Measurements from ENCODE around the gene HOXA11. TPM values are rescaled to one million over a fixed set of nuclear protein-coding genes. Genes with fewer than 3 reads are reported as not detected.

Gene HOXA11
- total RNA-seq, 1 experiment from 2014 or later, result not detected

- WGBS (ENCODE audit: extremely low coverage, insufficient read length, low lambda C conversion rate), result no CpG with 5 or more reads among the region's 82 CpGs
- Histone ChIP-seq H2BK15ac (ENCODE audit: low read depth, low read length) (no peak within 1 kb of the TSS), H4K8ac (replicated peaks; ENCODE audit: insufficient read length, low read depth, low read length) (no peak within 1 kb of the TSS), H3K56ac (ENCODE audit: insufficient read length, low read depth, low read length) (no peak within 1 kb of the TSS), H3K23me2 (ENCODE audit: insufficient read length, low read depth, low read length, poor library complexity, severe bottlenecking) (no peaks in the 10 kb centered on the region), H2BK20ac (ENCODE audit: low read depth, low read length, poor library complexity, severe bottlenecking) (no peak within 1 kb of the TSS), H3K18ac (ENCODE audit: insufficient read length, low read depth, low read length) (no peak within 1 kb of the TSS), H3K4me1 (ENCODE audit: insufficient read depth, low read length) (no peaks in the 10 kb centered on the region), H4K5ac (ENCODE audit: insufficient read length, low read depth, low read length) (no peak within 1 kb of the TSS), H4K91ac (ENCODE audit: insufficient read length, low read depth, low read length) (no peak within 1 kb of the TSS), H3K9me3 (ENCODE audit: control insufficient read depth, low read depth, low read length) (no peaks in the 10 kb centered on the region), H3K14ac (ENCODE audit: insufficient read depth, low read length) (no peak within 1 kb of the TSS), H3K4me2 (ENCODE audit: insufficient read depth, insufficient read length, low read length) (no peak within 1 kb of the TSS), H3K79me2 (ENCODE audit: insufficient read depth, low read length) (no peaks in the 10 kb centered on the region), H3T11ph (ENCODE audit: low read length) (no peak within 1 kb of the TSS), H3K79me1 (ENCODE audit: insufficient read depth, low read depth, low read length, poor library complexity, severe bottlenecking) (no peaks in the 10 kb centered on the region), H2BK5ac (ENCODE audit: insufficient read length, low read length) (no peak within 1 kb of the TSS), H3K27me3 (ENCODE audit: insufficient read depth, low read length) (peaks cover 97% of the 10 kb centered on the region), H2BK120ac (ENCODE audit: low read depth, low read length, poor library complexity, severe bottlenecking) (no peak within 1 kb of the TSS), H2BK12ac (ENCODE audit: insufficient read length, low read depth, low read length) (no peak within 1 kb of the TSS), H3K9ac (ENCODE audit: extremely low read depth, insufficient read length, low read length) (no peak within 1 kb of the TSS), H3K27ac (ENCODE audit: insufficient read length, low read depth, low read length) (no peak within 1 kb of the TSS), H4K20me1 (ENCODE audit: control insufficient read depth, insufficient read depth, insufficient read length) (no peaks in the 10 kb centered on the region), H3K4ac (ENCODE audit: low read depth, low read length) (no peak within 1 kb of the TSS), H2AK5ac (ENCODE audit: insufficient read length, low read length) (no peak within 1 kb of the TSS), H2AFZ (ENCODE audit: low read length) (no peak within 1 kb of the TSS), H3K23ac (ENCODE audit: insufficient read length, low read depth, low read length) (no peak within 1 kb of the TSS)
- no peak within 1 kb of the TSS for H3K27ac Mint-ChIP-seq
- TF ChIP-seq CTCF (conservative IDR thresholded peaks at IDR 0.05), result no peak
- H3K27me3 Mint-ChIP-seq (ENCODE audit: low read depth), result peaks cover 98% of the 10 kb centered on the region
- peaks cover 6 to 22% of the 10 kb centered on the region in 2 experiments; a peak in 4 of 5 replicates for H3K9me3 Mint-ChIP-seq
- no peaks in the 10 kb centered on the region; a peak in 1 of 7 replicates for H3K36me3 Mint-ChIP-seq (ENCODE audit: insufficient read depth in 1 of 3, low read depth in 3 of 3)
- peak within 1 kb of the TSS in 1 of 2 experiments; percentile 55; a peak in 3 of 5 replicates for H3K4me3 Mint-ChIP-seq
- DNase-seq, result peak; percentile 52
- H3K4me1 Mint-ChIP-seq, result peaks cover 0 to under 1% of the 10 kb centered on the region in 2 experiments; a peak in 2 of 4 replicates
Measured at GRCh38 chr7:27173956-27174873, 10.8 kb downstream of the HOXA11 start, which contains the start of gene HOXA10. TSS of gene HOXA10 (minus strand) at chr7:27174320. CDS start at chr7:27174306, 14 bp downstream.

Data from H9 (cell line).